HFFc6 (cell line): Measurements from ENCODE around the gene TUFT1. TPM values are rescaled to one million over a fixed set of nuclear protein-coding genes. Genes with fewer than 3 reads are reported as not detected.

Experiments
- DNase-seq: peaks from one replicate; pipeline ENCODE4 v3.0.0-alpha.2; 2018
- H3K27ac Mint-ChIP-seq: 2 replicates; pipeline ENCODE4 v1.8.0; 2020; ENCODE audit warnings: mild to moderate bottlenecking, mixed read lengths
- H3K27me3 Mint-ChIP-seq: 2 replicates; pipeline ENCODE4 v1.8.0; 2021; ENCODE audit warnings: mild to moderate bottlenecking, moderate library complexity, mixed read lengths; ENCODE audit not compliant: insufficient read depth
- H3K36me3 Mint-ChIP-seq: 2 replicates; pipeline ENCODE4 v1.8.0; 2021; ENCODE audit warnings: low read depth, mixed read lengths
- H3K4me1 Mint-ChIP-seq: 2 replicates; pipeline ENCODE4 v1.8.0; 2020; ENCODE audit warnings: low read depth, mixed read lengths
- H3K4me3 Mint-ChIP-seq: 2 replicates; pipeline ENCODE4 v1.8.0; 2020; ENCODE audit warnings: mild to moderate bottlenecking, moderate library complexity, mixed read lengths
- H3K9me3 Mint-ChIP-seq: 2 replicates; pipeline ENCODE4 v1.8.0; 2020; ENCODE audit warnings: mild to moderate bottlenecking, mixed read lengths
- total RNA-seq, 6 experiments: library from RNA; stranded (reverse); fragmentation: NEBNext Ultra II Directional; extraction: Animal tissue kit (Norgen Biotek cat#: 25700); gene quantifications; 2 replicates in 1 of 6; 3 replicates in 5 of 6; pipeline ENCODE4 v1.2.3, GENCODE V29; 2021
- TF ChIP-seq, protein P1 (sequence below): fragments of 200-600 bp; sonication (generic); IDR thresholded peaks from 2 replicates; pipeline ENCODE4 v1.5.0; 2021; ENCODE audit warnings: antibody characterized with exemption, mild to moderate bottlenecking

Gene TUFT1
- total RNA-seq, 6 experiments from 2014 or later = 6.5 to 20.2 (median 7.3) TPM

DNA sequence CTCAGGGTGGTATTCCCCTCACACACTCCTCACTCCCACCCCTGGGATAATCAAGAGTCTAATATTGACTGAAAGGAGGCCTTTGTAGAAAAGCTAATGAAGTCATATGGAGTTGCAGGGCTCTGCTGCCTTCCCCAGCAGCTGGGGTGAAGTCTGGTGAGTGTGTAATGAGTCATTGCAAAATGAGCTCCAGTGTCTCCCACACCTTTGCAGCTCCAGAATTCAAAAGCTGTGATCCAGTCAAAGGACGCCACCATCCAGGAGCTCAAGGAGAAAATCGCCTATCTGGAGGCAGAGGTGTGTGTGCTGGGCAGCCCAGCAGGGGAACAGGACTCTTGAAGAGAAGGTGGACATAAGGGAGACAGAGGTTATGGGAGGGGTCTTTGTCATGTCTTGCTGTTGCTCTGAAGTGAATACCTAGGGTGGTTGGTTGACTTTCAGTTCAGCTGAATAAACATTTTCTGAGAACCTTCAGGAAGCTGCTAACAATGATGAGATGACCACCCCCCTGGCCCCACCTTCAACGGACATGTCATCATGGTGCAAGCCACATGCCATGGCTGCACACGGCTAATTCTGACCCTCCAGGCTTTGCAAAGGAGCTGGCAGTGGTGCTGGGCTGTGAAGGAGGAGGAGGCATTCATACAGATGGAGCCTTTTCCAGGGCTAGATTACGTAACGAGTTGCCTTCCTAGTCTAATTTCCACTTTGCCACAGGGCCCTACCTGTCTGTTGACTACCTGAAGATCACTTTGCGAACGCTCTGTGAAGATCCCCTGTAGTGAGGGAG is 39.5 kb downstream of the TUFT1 start:
- no peak overlapping the region for H3K4me3 Mint-ChIP-seq

DNA sequence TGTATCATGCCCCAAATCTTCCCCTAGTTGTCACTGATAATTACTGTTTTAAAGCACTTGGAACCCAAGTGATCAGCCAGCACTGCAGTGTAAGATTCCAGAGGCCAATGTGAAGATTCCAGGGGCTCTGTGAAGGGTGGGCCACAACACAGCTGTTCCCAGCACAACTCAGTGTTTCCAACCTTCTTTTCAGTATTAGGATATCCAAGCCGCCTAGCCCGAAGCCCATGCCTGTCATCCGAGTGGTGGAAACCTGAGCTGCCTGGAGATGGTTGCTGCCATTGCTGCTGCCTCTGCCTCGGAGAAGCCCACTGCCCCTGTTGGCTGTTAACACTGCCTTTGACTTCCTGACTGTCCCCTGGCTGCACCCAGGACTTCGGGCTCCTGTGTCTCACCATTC is 41.3 kb downstream of the TUFT1 start:
- H3K4me1 Mint-ChIP-seq = peaks cover 40% of the 10 kb centered on the region
- H3K36me3 Mint-ChIP-seq = peaks cover 13% of the 10 kb centered on the region; the same call in 1 of the 2 replicates
- H3K27ac Mint-ChIP-seq = no peak overlapping the region
- TF ChIP-seq, protein P1, sequence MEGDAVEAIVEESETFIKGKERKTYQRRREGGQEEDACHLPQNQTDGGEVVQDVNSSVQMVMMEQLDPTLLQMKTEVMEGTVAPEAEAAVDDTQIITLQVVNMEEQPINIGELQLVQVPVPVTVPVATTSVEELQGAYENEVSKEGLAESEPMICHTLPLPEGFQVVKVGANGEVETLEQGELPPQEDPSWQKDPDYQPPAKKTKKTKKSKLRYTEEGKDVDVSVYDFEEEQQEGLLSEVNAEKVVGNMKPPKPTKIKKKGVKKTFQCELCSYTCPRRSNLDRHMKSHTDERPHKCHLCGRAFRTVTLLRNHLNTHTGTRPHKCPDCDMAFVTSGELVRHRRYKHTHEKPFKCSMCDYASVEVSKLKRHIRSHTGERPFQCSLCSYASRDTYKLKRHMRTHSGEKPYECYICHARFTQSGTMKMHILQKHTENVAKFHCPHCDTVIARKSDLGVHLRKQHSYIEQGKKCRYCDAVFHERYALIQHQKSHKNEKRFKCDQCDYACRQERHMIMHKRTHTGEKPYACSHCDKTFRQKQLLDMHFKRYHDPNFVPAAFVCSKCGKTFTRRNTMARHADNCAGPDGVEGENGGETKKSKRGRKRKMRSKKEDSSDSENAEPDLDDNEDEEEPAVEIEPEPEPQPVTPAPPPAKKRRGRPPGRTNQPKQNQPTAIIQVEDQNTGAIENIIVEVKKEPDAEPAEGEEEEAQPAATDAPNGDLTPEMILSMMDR = no peak
- no peaks in the 10 kb centered on the region for H3K9me3 Mint-ChIP-seq
- no peak for DNase-seq
- no peak overlapping the region for H3K4me3 Mint-ChIP-seq
- H3K27me3 Mint-ChIP-seq = peaks cover 6% of the 10 kb centered on the region

More for the DNA sequence above, 39.5 kb downstream of the TUFT1 start:
- Mint-ChIP-seq H3K27ac (no peak overlapping the region), H3K4me1 (peaks cover 40% of the 10 kb centered on the region), H3K9me3 (no peaks in the 10 kb centered on the region), H3K27me3 (peaks cover 5% of the 10 kb centered on the region), H3K36me3 (peaks cover 21% of the 10 kb centered on the region)
- TF ChIP-seq, protein P1 = no peak
- DNase-seq = peak; percentile 37

DNA sequence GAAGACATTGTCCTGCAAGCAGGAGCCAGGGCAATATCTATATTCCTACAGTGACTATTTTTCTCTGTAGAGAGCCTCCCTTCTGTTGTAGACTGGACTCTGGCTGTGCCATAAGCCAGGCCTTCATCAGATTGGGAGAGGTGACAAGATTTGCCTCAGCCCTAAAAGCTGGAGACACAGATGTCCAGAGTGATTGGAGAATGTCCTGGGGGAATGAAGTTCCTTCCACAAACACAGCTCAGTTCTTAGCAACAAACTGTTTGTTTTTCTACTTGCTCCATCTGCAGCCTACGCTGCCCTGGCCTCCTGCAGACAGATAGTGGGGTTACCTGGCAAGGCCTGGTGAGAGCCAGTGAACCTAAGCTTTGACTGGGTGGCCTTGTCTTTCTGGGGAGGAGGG is 41.8 kb downstream of the TUFT1 start:
- Mint-ChIP-seq H3K4me3 (no peak overlapping the region), H3K27me3 (peaks cover 6% of the 10 kb centered on the region), H3K4me1 (peaks cover 40% of the 10 kb centered on the region), H3K9me3 (no peaks in the 10 kb centered on the region), H3K36me3 (peaks cover 13% of the 10 kb centered on the region; the same call in 1 of the 2 replicates), H3K27ac (no peak overlapping the region)
- no peak for DNase-seq
- TF ChIP-seq, protein P1 = no peak

DNA sequence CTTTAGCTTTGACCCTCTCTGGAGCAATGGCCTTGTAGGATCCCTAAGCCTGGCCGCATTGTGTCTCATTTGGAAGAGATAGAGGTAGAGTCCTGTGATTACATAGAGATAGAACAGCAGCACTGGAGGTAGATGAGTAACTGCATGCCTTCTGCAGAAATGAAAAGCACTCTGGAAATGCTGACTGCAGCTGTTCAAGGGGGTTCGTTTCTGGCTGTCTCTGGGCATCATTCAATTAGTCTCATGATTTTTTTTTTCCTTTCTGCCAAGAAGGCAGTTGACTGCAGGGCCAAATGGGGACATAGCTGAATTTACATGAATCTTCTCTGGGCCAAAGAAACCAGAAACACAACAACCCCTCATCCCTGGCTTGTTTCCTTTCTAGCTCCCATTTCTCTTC is 43.7 kb downstream of the TUFT1 start:
- H3K4me1 Mint-ChIP-seq = peaks cover 37% of the 10 kb centered on the region
- no peaks in the 10 kb centered on the region for H3K9me3 Mint-ChIP-seq
- H3K27ac Mint-ChIP-seq = no peak overlapping the region
- TF ChIP-seq, protein P1 = no peak
- peaks cover 6% of the 10 kb centered on the region for H3K27me3 Mint-ChIP-seq
- H3K4me3 Mint-ChIP-seq = no peak overlapping the region
- no peak for DNase-seq
- peaks cover 13% of the 10 kb centered on the region; the same call in 1 of the 2 replicates for H3K36me3 Mint-ChIP-seq

DNA sequence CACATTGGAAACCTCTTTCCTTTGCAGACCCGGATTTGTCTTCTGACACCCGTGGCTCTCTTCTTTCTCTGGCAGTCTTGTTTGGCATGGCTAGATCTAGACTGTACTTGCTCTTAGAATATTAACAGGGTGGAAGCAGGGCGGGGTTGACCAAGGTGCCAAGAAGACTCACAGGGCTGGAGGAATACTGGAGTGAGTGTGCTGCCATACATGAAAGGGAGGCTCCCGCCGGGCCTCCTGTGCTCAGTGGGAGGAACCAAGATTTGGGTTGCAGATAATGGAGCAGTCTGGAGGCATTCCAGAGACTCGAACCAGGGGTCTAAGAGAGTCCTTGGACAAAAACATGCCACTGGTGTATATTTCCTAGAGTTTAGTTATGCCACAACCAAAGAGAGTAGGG is 44.2 kb downstream of the TUFT1 start:
- DNase-seq = no peak
- H3K9me3 Mint-ChIP-seq = no peaks in the 10 kb centered on the region
- H3K27me3 Mint-ChIP-seq = peaks cover 6% of the 10 kb centered on the region
- H3K4me3 Mint-ChIP-seq = no peak overlapping the region
- TF ChIP-seq, protein P1 = no peak
- peaks cover 32% of the 10 kb centered on the region for H3K4me1 Mint-ChIP-seq
- peaks cover 13% of the 10 kb centered on the region; the same call in 1 of the 2 replicates for H3K36me3 Mint-ChIP-seq
- no peak overlapping the region for H3K27ac Mint-ChIP-seq
